ENCODE results near the gene UQCRC2.
"Not testable (repeated sequence)": the region's sequence is repeated elsewhere in the genome, so short reads cannot be mapped to it uniquely, and the experiment has no call there.

Gene UQCRC2

GRCh38 chr16:22014271-22014873, 61.2 kb downstream of the UQCRC2 start:
- Histone ChIP-seq H3K9me3 (replicated peaks; ENCODE audit: low read length) (no peaks in the 10 kb centered on the region), H3K27me3 (ENCODE audit: control insufficient read depth, insufficient read depth, low read length) (no peaks in the 10 kb centered on the region), H3K4me3 (ENCODE audit: low read length) (no peak overlapping the region), H3K4me2 (ENCODE audit: low read length) (no peak overlapping the region), H3K36me3 (ENCODE audit: insufficient read depth, low read length) (no peaks in the 10 kb centered on the region), H3K9ac (ENCODE audit: low read depth, low read length) (no peak overlapping the region), H3K4me1 (ENCODE audit: control insufficient read depth, insufficient read depth, low read length) (peaks cover 52% of the 10 kb centered on the region)

DNA sequence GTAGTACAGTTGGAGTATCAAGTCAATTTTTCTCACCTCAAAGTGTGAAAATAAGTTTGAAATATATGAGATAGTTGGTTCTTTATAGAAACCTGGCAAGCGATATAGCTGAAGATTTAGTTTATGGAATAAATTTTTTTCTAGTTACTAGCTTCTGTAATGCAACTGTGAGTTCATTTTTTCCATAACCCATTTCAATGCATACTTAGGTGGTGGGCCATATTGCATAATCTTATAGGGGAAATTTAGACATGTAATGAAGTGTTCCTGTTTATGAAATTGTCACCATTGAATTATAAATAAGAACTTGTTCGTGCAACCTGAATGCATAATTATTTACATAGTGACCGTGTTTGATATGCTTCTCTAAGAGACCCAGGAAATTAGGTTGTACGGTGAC, 63.8 kb downstream of the UQCRC2 start:
- Histone ChIP-seq H3K4me3 (ENCODE audit: low read length) (peak overlapping the region; percentile 17), H3K9ac (ENCODE audit: low read depth, low read length) (no peak overlapping the region), H3K36me3 (ENCODE audit: insufficient read depth, low read length) (no peaks in the 10 kb centered on the region), H3K4me2 (ENCODE audit: low read length) (no peak overlapping the region), H3K27me3 (ENCODE audit: control insufficient read depth, insufficient read depth, low read length) (no peaks in the 10 kb centered on the region), H3K9me3 (replicated peaks; ENCODE audit: low read length) (no peaks in the 10 kb centered on the region), H3K4me1 (ENCODE audit: control insufficient read depth, insufficient read depth, low read length) (peaks cover 38% of the 10 kb centered on the region)

GRCh38 chr16:22018559-22018958, 65.4 kb downstream of the UQCRC2 start:
- no peak overlapping the region for H3K4me3 ChIP-seq (ENCODE audit: low read length)
- no peaks in the 10 kb centered on the region for H3K9me3 ChIP-seq (replicated peaks; ENCODE audit: low read length)
- no peaks in the 10 kb centered on the region for H3K27me3 ChIP-seq (ENCODE audit: control insufficient read depth, insufficient read depth, low read length)
- H3K4me2 ChIP-seq (ENCODE audit: low read length): peak overlapping the region; percentile 20
- peaks cover 51% of the 10 kb centered on the region for H3K4me1 ChIP-seq (ENCODE audit: control insufficient read depth, insufficient read depth, low read length)
- H3K9ac ChIP-seq (ENCODE audit: low read depth, low read length): no peak overlapping the region
- H3K36me3 ChIP-seq (ENCODE audit: insufficient read depth, low read length): peaks cover 6% of the 10 kb centered on the region

DNA sequence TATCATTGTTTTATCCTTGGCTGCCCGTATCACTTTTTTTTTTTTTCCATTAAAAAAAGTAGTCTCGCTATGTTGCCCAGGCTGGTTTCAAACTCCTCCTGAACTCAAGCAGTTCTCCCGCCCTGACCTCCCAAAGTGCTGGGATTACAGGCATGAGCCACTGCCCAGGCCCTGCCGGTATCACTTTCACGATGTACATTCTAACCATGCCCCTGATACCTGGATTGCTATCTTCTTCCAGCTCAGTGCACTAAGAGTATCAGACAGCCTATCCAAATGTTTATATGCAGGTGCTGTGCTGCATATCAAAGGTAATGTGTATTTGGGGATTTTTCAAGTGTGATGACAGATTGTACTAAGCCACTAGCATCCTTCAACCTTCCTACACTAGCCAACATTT, 69.0 kb downstream of the UQCRC2 start:
- no peaks in the 10 kb centered on the region for H3K9me3 ChIP-seq (replicated peaks; ENCODE audit: low read length)
- H3K27me3 ChIP-seq (ENCODE audit: control insufficient read depth, insufficient read depth, low read length): no peaks in the 10 kb centered on the region
- no peak overlapping the region for H3K4me3 ChIP-seq (ENCODE audit: low read length)
- peaks cover 10% of the 10 kb centered on the region for H3K36me3 ChIP-seq (ENCODE audit: insufficient read depth, low read length)
- H3K4me1 ChIP-seq (ENCODE audit: control insufficient read depth, insufficient read depth, low read length): peaks cover 60% of the 10 kb centered on the region
- no peak overlapping the region for H3K9ac ChIP-seq (ENCODE audit: low read depth, low read length)
- H3K4me2 ChIP-seq (ENCODE audit: low read length): no peak overlapping the region

- Histone ChIP-seq H3K27me3 (ENCODE audit: control insufficient read depth, insufficient read depth, low read length) (no peaks in the 10 kb centered on the region), H3K36me3 (ENCODE audit: insufficient read depth, low read length) (peaks cover 10% of the 10 kb centered on the region), H3K9me3 (replicated peaks; ENCODE audit: low read length) (no peaks in the 10 kb centered on the region), H3K9ac (ENCODE audit: low read depth, low read length) (no peak overlapping the region), H3K4me2 (ENCODE audit: low read length) (no peak overlapping the region), H3K4me1 (ENCODE audit: control insufficient read depth, insufficient read depth, low read length) (peaks cover 60% of the 10 kb centered on the region), H3K4me3 (ENCODE audit: low read length) (no peak overlapping the region)
These were observed 70.3 kb downstream of the UQCRC2 start for GRCh38 chr16:22023505-22023904.

DNA sequence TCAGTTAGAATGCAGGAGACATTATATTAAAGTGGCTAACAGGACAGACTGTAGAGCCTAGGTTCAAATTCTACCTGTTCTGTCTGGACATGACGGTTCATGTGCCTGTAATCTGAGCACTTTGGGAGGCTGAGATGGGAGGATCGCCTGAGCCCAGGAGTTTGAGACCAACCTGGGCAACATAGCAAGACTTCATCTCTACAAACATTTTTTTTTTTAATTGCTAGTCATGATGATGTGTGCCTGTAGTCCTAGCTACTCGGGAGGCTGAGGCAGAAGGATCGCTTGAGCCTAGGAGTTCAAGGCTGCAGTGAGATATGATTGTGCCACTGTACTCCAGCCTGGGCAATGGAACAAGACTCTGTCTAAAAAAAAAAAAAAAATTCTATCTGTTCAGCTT, 71.6 kb downstream of the UQCRC2 start:
- peaks cover 12% of the 10 kb centered on the region for H3K36me3 ChIP-seq (ENCODE audit: insufficient read depth, low read length)
- H3K4me1 ChIP-seq (ENCODE audit: control insufficient read depth, insufficient read depth, low read length): peaks cover 63% of the 10 kb centered on the region
- H3K9me3 ChIP-seq (replicated peaks; ENCODE audit: low read length); H3K4me3 ChIP-seq (ENCODE audit: low read length); H3K4me2 ChIP-seq (ENCODE audit: low read length); H3K9ac ChIP-seq (ENCODE audit: low read depth, low read length); H3K27me3 ChIP-seq (ENCODE audit: control insufficient read depth, insufficient read depth, low read length): not testable (repeated sequence)

DNA sequence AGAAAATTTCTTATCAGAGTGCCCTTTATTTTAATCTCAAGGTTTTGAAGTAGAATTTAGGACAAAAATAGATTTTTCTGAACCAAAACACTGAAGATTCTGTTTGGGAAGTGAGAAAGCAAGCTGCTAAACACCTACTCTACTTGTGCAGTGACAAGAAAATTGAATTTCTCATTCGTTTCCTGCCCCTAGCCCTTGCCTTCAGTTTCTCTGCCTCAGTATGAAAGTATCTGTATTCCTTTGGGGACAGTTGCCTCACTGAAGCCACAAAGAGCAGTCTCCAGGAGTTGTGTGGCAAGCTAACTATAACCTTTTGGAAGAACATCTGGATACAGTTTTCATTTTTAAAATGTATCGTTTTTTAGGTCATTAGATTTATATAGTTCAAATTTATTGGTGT, 74.5 kb downstream of the UQCRC2 start:
- peak overlapping the region; percentile 64 for H3K4me2 ChIP-seq (ENCODE audit: low read length)
- no peaks in the 10 kb centered on the region for H3K27me3 ChIP-seq (ENCODE audit: control insufficient read depth, insufficient read depth, low read length)
- H3K36me3 ChIP-seq (ENCODE audit: insufficient read depth, low read length): peaks cover 18% of the 10 kb centered on the region
- no peak overlapping the region for H3K4me3 ChIP-seq (ENCODE audit: low read length)
- peaks cover 67% of the 10 kb centered on the region for H3K4me1 ChIP-seq (ENCODE audit: control insufficient read depth, insufficient read depth, low read length)
- H3K9ac ChIP-seq (ENCODE audit: low read depth, low read length): peak overlapping the region; percentile 65
- H3K9me3 ChIP-seq (replicated peaks; ENCODE audit: low read length): no peaks in the 10 kb centered on the region

- Histone ChIP-seq H3K4me1 (ENCODE audit: control insufficient read depth, insufficient read depth, low read length) (peaks cover 55% of the 10 kb centered on the region), H3K9me3 (replicated peaks; ENCODE audit: low read length) (no peaks in the 10 kb centered on the region), H3K36me3 (ENCODE audit: insufficient read depth, low read length) (peaks cover 22% of the 10 kb centered on the region), H3K4me2 (ENCODE audit: low read length) (no peak overlapping the region), H3K27me3 (ENCODE audit: control insufficient read depth, insufficient read depth, low read length) (no peaks in the 10 kb centered on the region), H3K4me3 (ENCODE audit: low read length) (no peak overlapping the region), H3K9ac (ENCODE audit: low read depth, low read length) (no peak overlapping the region)
These were observed 76.5 kb downstream of the UQCRC2 start for GRCh38 chr16:22029632-22030031.

DNA sequence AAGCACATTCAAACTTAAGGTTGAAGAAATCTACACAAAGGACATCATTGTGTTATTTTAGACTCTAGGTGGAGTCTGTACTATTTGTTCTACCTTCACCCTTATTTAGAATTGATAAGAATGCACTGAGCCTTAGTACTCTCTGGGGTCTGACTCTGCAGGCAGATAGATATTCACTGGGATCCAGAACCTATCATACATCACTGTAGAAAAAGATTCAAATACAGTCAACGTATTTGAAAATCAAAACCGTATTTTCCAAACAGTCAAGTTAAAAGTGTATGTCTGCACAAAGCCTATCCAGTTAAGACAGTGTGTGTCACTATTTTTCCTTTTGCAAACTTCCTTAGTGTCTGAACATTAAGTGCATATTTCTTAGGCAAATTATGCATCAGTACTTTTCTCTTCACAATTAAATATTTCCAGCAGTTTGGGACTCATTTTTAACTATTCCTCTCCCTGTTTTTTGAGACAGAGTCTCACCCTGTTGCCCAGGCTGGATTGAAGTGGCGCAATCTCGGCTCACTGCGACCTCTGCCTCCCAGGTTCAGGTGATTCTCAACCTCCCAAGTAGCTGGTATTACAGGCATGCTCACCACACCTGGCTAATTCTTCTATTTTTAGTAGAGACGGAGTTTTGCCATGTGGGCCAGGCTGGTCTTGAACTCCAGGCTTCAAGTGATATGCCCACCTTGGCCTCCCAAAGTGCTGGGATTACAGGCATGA, 77.1 kb downstream of the UQCRC2 start:
- H3K9me3 ChIP-seq (replicated peaks; ENCODE audit: low read length): no peaks in the 10 kb centered on the region

DNA sequence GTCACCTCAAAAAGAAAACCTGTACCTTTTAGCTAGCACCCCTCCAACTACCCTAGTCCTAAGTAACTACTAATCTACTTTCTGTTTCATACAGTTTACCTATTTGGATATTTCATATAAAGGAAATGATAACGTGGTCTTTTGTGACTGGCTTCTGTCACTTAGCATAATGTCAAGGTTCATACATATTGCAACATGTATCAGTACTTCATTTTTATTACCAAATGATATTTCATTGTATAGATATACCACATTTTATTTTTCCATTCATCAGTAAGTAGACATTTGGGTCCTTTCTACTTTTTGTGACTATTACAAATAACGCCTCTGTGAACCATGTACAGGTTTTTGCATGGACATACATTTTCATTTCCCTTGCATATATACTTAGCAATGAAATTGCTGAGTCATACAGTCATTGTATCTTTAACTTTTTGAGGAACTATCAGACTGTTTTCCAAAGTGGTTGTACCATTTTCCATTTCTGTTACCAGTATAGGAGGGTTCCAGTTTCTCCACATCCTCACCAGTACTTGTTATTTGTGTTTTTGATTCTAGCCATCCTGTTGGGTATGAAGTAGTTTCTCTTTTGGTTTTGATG, 78.4 kb downstream of the UQCRC2 start:
- Histone ChIP-seq H3K4me1 (ENCODE audit: control insufficient read depth, insufficient read depth, low read length) (peaks cover 39% of the 10 kb centered on the region), H3K4me2 (ENCODE audit: low read length) (no peak overlapping the region), H3K4me3 (ENCODE audit: low read length) (no peak overlapping the region), H3K27me3 (ENCODE audit: control insufficient read depth, insufficient read depth, low read length) (no peaks in the 10 kb centered on the region), H3K9me3 (replicated peaks; ENCODE audit: low read length) (no peaks in the 10 kb centered on the region), H3K36me3 (ENCODE audit: insufficient read depth, low read length) (peaks cover 23% of the 10 kb centered on the region), H3K9ac (ENCODE audit: low read depth, low read length) (no peak overlapping the region)

More for the DNA sequence above, 77.1 kb downstream of the UQCRC2 start:
- no peaks in the 10 kb centered on the region for H3K27me3 ChIP-seq (ENCODE audit: control insufficient read depth, insufficient read depth, low read length)
- peaks cover 23% of the 10 kb centered on the region for H3K36me3 ChIP-seq (ENCODE audit: insufficient read depth, low read length)
- H3K4me3 ChIP-seq (ENCODE audit: low read length): no peak overlapping the region
- H3K9ac ChIP-seq (ENCODE audit: low read depth, low read length): no peak overlapping the region
- peaks cover 49% of the 10 kb centered on the region for H3K4me1 ChIP-seq (ENCODE audit: control insufficient read depth, insufficient read depth, low read length)
- H3K4me2 ChIP-seq (ENCODE audit: low read length): no peak overlapping the region
